A549 (cell line): ENCODE results near the gene ZSCAN30.

Experiments
- CBX8 ChIP-seq: fragments of 200-600 bp; sonication (generic); IDR thresholded peaks from 2 replicates; pipeline ENCODE4 v1.6.1; 2016
- CEBPB ChIP-seq, 2 experiments: fragments of >200 bp in 1 of 2; sonication (Bioruptor Twin) in 1 of 2; formaldehyde crosslinking in 1 of 2; IDR thresholded peaks; 2 replicates each; pipeline ENCODE4 v1.6.1; 2012 to 2016
- MAX ChIP-seq: IDR thresholded peaks from 2 replicates; pipeline ENCODE4 v1.6.1; 2012
- POLR2A ChIP-seq: IDR thresholded peaks from 2 replicates; pipeline ENCODE4 v1.6.1; 2012; ENCODE audit warnings: mild to moderate bottlenecking, low read length
- SMC3 ChIP-seq: fragments of >200 bp; sonication (Bioruptor Twin); formaldehyde crosslinking; IDR thresholded peaks from 3 replicates; pipeline ENCODE4 v1.6.1; 2018; ENCODE audit warnings: inconsistent platforms
- ZC3H11A ChIP-seq: fragments of 450-650 bp; IDR thresholded peaks from 2 replicates; pipeline ENCODE4 v1.6.1; 2014; ENCODE audit warnings: antibody characterized with exemption, mild to moderate bottlenecking
- TF ChIP-seq, protein P1 (sequence below): fragments of 150-350 bp; IDR thresholded peaks from 2 replicates; pipeline ENCODE4 v1.6.1; 2014; ENCODE audit warnings: low read depth, mild to moderate bottlenecking, low read length
- TF ChIP-seq, protein P2 (sequence below): fragments of >200 bp; sonication (Bioruptor Twin); formaldehyde crosslinking; IDR thresholded peaks from 3 replicates; pipeline ENCODE4 v1.5.1; 2016

- TF ChIP-seq, protein P1, sequence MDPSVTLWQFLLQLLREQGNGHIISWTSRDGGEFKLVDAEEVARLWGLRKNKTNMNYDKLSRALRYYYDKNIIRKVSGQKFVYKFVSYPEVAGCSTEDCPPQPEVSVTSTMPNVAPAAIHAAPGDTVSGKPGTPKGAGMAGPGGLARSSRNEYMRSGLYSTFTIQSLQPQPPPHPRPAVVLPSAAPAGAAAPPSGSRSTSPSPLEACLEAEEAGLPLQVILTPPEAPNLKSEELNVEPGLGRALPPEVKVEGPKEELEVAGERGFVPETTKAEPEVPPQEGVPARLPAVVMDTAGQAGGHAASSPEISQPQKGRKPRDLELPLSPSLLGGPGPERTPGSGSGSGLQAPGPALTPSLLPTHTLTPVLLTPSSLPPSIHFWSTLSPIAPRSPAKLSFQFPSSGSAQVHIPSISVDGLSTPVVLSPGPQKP: no peak
- TF ChIP-seq, protein P2, sequence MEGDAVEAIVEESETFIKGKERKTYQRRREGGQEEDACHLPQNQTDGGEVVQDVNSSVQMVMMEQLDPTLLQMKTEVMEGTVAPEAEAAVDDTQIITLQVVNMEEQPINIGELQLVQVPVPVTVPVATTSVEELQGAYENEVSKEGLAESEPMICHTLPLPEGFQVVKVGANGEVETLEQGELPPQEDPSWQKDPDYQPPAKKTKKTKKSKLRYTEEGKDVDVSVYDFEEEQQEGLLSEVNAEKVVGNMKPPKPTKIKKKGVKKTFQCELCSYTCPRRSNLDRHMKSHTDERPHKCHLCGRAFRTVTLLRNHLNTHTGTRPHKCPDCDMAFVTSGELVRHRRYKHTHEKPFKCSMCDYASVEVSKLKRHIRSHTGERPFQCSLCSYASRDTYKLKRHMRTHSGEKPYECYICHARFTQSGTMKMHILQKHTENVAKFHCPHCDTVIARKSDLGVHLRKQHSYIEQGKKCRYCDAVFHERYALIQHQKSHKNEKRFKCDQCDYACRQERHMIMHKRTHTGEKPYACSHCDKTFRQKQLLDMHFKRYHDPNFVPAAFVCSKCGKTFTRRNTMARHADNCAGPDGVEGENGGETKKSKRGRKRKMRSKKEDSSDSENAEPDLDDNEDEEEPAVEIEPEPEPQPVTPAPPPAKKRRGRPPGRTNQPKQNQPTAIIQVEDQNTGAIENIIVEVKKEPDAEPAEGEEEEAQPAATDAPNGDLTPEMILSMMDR: no peak
- no peak for TF ChIP-seq CEBPB (IDR thresholded peaks at IDR 0.05)
- no peak for TF ChIP-seq CBX8
- TF ChIP-seq ZC3H11A: no peak
- no peak for TF ChIP-seq SMC3
- TF ChIP-seq MAX: no peak
- no peak for TF ChIP-seq POLR2A
Measured at GRCh38 chr18:35311496-35311895, 21.5 kb upstream of the ZSCAN30 start.
